Measurements from ENCODE around the gene DAZL. TPM values are rescaled to one million over a fixed set of nuclear protein-coding genes. Genes with fewer than 3 reads are reported as not detected.

The DAZL gene
- total and polyA plus RNA-seq, 11 donors, result not detected

GRCh38 chr3:16546186-16547010 is 58.8 kb downstream of the DAZL start:
- Histone ChIP-seq H3K4me3 (no peak overlapping the region), H3K9me3 (peaks cover 0 to 2% (median 0%) of the 10 kb centered on the region in 12 donors), H3K4me1 (peaks cover 0 to 47% (median 14%) of the 10 kb centered on the region in 12 donors), H3K27ac (peak overlapping the region; percentile 52 to 87 (median 80)), H3K27me3 (peaks cover 0 to 4% (median 0%) of the 10 kb centered on the region in 9 donors), H3K36me3 (no peaks in the 10 kb centered on the region)
- DNase-seq, result peak in 3 of 5 donors; percentile 36 to 65 (median 36)
- 61 to 72% (median 66%) methylated on average over 12 of the region's 12 CpGs for WGBS, 4 donors
- intact Hi-C loops (cut with DNase I), result loop anchor here in 4 of 10 donors (5.0 to 10.0 kb wide), 3 partner anchors 189 to 502 kb away; no protein-coding TSS in a partner anchor
- peak; percentile 73 to 87 (median 84) for ATAC-seq
- TF ChIP-seq CTCF (IDR thresholded peaks at IDR 0.05), result no peak
- TF ChIP-seq POLR2A (IDR thresholded peaks at IDR 0.05), result no peak

- TF ChIP-seq CTCF (IDR thresholded peaks at IDR 0.05) (no peak), POLR2A (IDR thresholded peaks at IDR 0.05) (no peak)
- DNase-seq (peak in 4 of 5 donors; percentile 50 to 53 (median 50)), ATAC-seq (peak; percentile 62 to 84 (median 78))
- intact Hi-C loops (cut with DNase I), result loop anchor here in 4 of 10 donors (2.0 to 10.0 kb wide), 4 partner anchors 29 to 501 kb away; no protein-coding TSS in a partner anchor
- H3K27ac ChIP-seq, result peak overlapping the region; percentile 52 to 87 (median 82)
- 64 to 72% (median 69%) methylated on average over 10 of the region's 10 CpGs for whole genome bisulfite sequencing, 4 donors
- H3K4me3 ChIP-seq, result no peak overlapping the region
- no peaks in the 10 kb centered on the region for H3K36me3 ChIP-seq
- peaks cover 0 to 4% (median 0%) of the 10 kb centered on the region in 9 donors for H3K27me3 ChIP-seq
- H3K4me1 ChIP-seq, result peaks cover 0 to 46% (median 13%) of the 10 kb centered on the region in 12 donors
- H3K9me3 ChIP-seq, result peaks cover 0 to 2% (median 0%) of the 10 kb centered on the region in 12 donors
These were observed 59.6 kb downstream of the DAZL start for GRCh38 chr3:16545413-16546185.

- TF ChIP-seq CTCF (IDR thresholded peaks at IDR 0.05), result no peak
- TF ChIP-seq POLR2A (IDR thresholded peaks at IDR 0.05), result no peak
- Histone ChIP-seq H3K4me3 (no peak overlapping the region), H3K27me3 (peaks cover 0 to 4% (median 0%) of the 10 kb centered on the region in 9 donors), H3K9me3 (peaks cover 0 to 2% (median 0%) of the 10 kb centered on the region in 12 donors), H3K27ac (peak overlapping the region in 10 of 12 donors; percentile 21 to 87 (median 76)), H3K36me3 (no peaks in the 10 kb centered on the region), H3K4me1 (peaks cover 0 to 38% (median 9%) of the 10 kb centered on the region in 12 donors)
- intact Hi-C loops (cut with DNase I), result loop anchor here in 1 of 10 donors (10.0 kb wide), 1 partner anchor 499 kb away; no protein-coding TSS in a partner anchor
- WGBS, 4 donors, result 63 to 80% (median 68%) methylated on average over 6 of the region's 6 CpGs
- DNase-seq, result no peak
- ATAC-seq, result no peak
These were observed 61.9 kb downstream of the DAZL start for GRCh38 chr3:16543242-16543864.
